Aorta (tissue), 5 donors: Measurements from ENCODE around the gene POLA1. TPM values are rescaled to one million over a fixed set of nuclear protein-coding genes. Genes with fewer than 3 reads are reported as not detected.

Experiments
- ATAC-seq: fragments of 200-7000 bp; cut with Tn5 transposase; one replicate; pipeline ENCODE4 v1.9.1; 2022; ENCODE audit warnings: moderate library complexity; ENCODE audit not compliant: low FRiP score
- DNase-seq, 2 donors: peaks; one replicate each; pipeline ENCODE4 v3.0.0-alpha.2; 2020
- H3K27ac ChIP-seq, 2 donors: one replicate each; pipeline ENCODE4 v1.5.1; 2013; ENCODE audit warnings: low read length in 2 of 2, mild to moderate bottlenecking in 2 of 2, moderate library complexity in 2 of 2, control low read depth in 1 of 2, inconsistent platforms in 1 of 2, low read depth in 1 of 2
- H3K27me3 ChIP-seq, 2 donors: one replicate each; pipeline ENCODE4 v1.6.1; 2013; ENCODE audit warnings: control low read depth in 1 of 2, low read length in 1 of 2, mild to moderate bottlenecking in 1 of 2, moderate library complexity in 1 of 2; ENCODE audit not compliant: insufficient read depth in 2 of 2, control insufficient read depth in 1 of 2
- H3K36me3 ChIP-seq, 2 donors: one replicate each; pipeline ENCODE4 v1.6.1; 2013; ENCODE audit warnings: control low read depth in 1 of 2, low read length in 1 of 2, mild to moderate bottlenecking in 1 of 2; ENCODE audit not compliant: insufficient read depth in 2 of 2, control insufficient read depth in 1 of 2
- H3K4me1 ChIP-seq, 2 donors: one replicate each; pipeline ENCODE4 v1.6.1; 2013; ENCODE audit warnings: low read length in 2 of 2, control low read depth in 1 of 2, mild to moderate bottlenecking in 1 of 2, moderate library complexity in 1 of 2; ENCODE audit not compliant: insufficient read depth in 2 of 2, control insufficient read depth in 1 of 2
- H3K4me3 ChIP-seq, 2 donors: one replicate each; pipeline ENCODE4 v1.5.1; 2013; ENCODE audit warnings: low read length in 2 of 2, control low read depth in 1 of 2, mild to moderate bottlenecking in 1 of 2
- H3K9me3 ChIP-seq: one replicate; pipeline ENCODE4 v1.6.1; 2013; ENCODE audit warnings: mild to moderate bottlenecking, low read length; ENCODE audit not compliant: control insufficient read depth
- WGBS, 2 donors: extraction: QIAGEN DNeasy Blood & Tissue Kit; methylation state at CpG; one replicate each; pipeline ENCODE4 v1.1.7; 2013; 5-methylcytosine and 5-hydroxymethylcytosine counted together
- intact Hi-C, 2 donors: fragments of 100-400 bp; cut with DNase I; formaldehyde crosslinking; loops; one replicate each; pipeline versions ENCODE4 v1.14.2 to v1.15.0; 2022
- polyA plus RNA-seq, 2 donors: library from polyadenylated mRNA; stranded (reverse); fragments of 200-250 nt; gene quantifications; one replicate each; pipeline ENCODE4 v1.2.3, GENCODE V29; 2013
- total RNA-seq, 2 donors: library from RNA; stranded (reverse); fragmentation: NEBNext Ultra II Directional; extraction: Animal tissue kit (Norgen Biotek cat#: 25700); gene quantifications; one replicate each; pipeline ENCODE4 v1.2.1, GENCODE V29; 2021
- donor health status: healthy with polysubstance abuse.
- donor health status: Bipolar disorder and iron deficiency.
- donor health status: DM: no; HTN: no; CAD: no.
- donor health status: DM: no; HTN: no; CAD: no.
- donor health status: DM: yes; HTN: yes; CAD: no.

The POLA1 gene
- total and polyA plus RNA-seq, 4 donors: 1.6 to 15.6 (median 6.7) TPM

- ATAC-seq: no peak
- Histone ChIP-seq H3K36me3 (no peaks in the 10 kb centered on the region), H3K27me3 (no peaks in the 10 kb centered on the region)
Observed at GRCh38 chrX:25005382-25006185, 311.9 kb downstream of the POLA1 start.

GRCh38 chrX:25006586-25007058 is 312.9 kb downstream of the POLA1 start:
- H3K9me3 ChIP-seq: no peaks in the 10 kb centered on the region
- 30 to 34% methylated on average over 7 of the region's 7 CpGs for WGBS, 2 donors
- H3K27ac ChIP-seq: no peak overlapping the region
- no peaks in the 10 kb centered on the region for H3K27me3 ChIP-seq
- no peak for DNase-seq
- ATAC-seq: no peak
- no peak overlapping the region for H3K4me3 ChIP-seq
- intact Hi-C loops: no loop called here
- H3K36me3 ChIP-seq: no peaks in the 10 kb centered on the region
- H3K4me1 ChIP-seq: no peaks in the 10 kb centered on the region

More at GRCh38 chrX:25005382-25006185, 311.9 kb downstream of the POLA1 start:
- DNase-seq: no peak
- H3K27ac ChIP-seq: no peak overlapping the region
- no peaks in the 10 kb centered on the region for H3K9me3 ChIP-seq
- intact Hi-C loops: no loop called here
- H3K4me3 ChIP-seq: no peak overlapping the region
- WGBS, 2 donors: 3 to 25% methylated on average over 43 to 72 of the region's 72 CpGs
- no peaks in the 10 kb centered on the region for H3K4me1 ChIP-seq

GRCh38 chrX:25007059-25008053 is 313.6 kb downstream of the POLA1 start:
- no peak overlapping the region for H3K27ac ChIP-seq
- H3K36me3 ChIP-seq: no peaks in the 10 kb centered on the region
- no peaks in the 10 kb centered on the region for H3K4me1 ChIP-seq
- 7 to 26% methylated on average over 47 to 64 of the region's 64 CpGs for WGBS, 2 donors
- ATAC-seq (no peak), DNase-seq (no peak)
- intact Hi-C loops: no loop called here
- no peak overlapping the region for H3K4me3 ChIP-seq
- no peaks in the 10 kb centered on the region for H3K27me3 ChIP-seq
- no peaks in the 10 kb centered on the region for H3K9me3 ChIP-seq

- no peaks in the 10 kb centered on the region for H3K27me3 ChIP-seq
- 57 to 66% methylated on average over 7 of the region's 7 CpGs for WGBS, 2 donors
- intact Hi-C loops: no loop called here
Observed at GRCh38 chrX:25009407-25009806, 315.7 kb downstream of the POLA1 start.

GRCh38 chrX:25010784-25011588 is 317.3 kb downstream of the POLA1 start:
- no peak for DNase-seq
- no peaks in the 10 kb centered on the region for H3K9me3 ChIP-seq
- no peaks in the 10 kb centered on the region for H3K36me3 ChIP-seq
- intact Hi-C loops: no loop called here
- 24 to 27% methylated on average over 33 of the region's 33 CpGs for WGBS, 2 donors
- no peak for ATAC-seq
- no peaks in the 10 kb centered on the region for H3K27me3 ChIP-seq
- no peak overlapping the region for H3K27ac ChIP-seq
- no peak overlapping the region for H3K4me3 ChIP-seq
- H3K4me1 ChIP-seq: no peaks in the 10 kb centered on the region

More at GRCh38 chrX:25009407-25009806, 315.7 kb downstream of the POLA1 start:
- ATAC-seq: no peak
- Histone ChIP-seq H3K4me1 (no peaks in the 10 kb centered on the region), H3K27ac (no peak overlapping the region), H3K4me3 (no peak overlapping the region), H3K9me3 (no peaks in the 10 kb centered on the region), H3K36me3 (no peaks in the 10 kb centered on the region)
- no peak for DNase-seq

- ATAC-seq (no peak), DNase-seq (no peak)
- H3K4me1 ChIP-seq: no peaks in the 10 kb centered on the region
- intact Hi-C loops: no loop called here
- H3K27me3 ChIP-seq: no peaks in the 10 kb centered on the region
- no peak overlapping the region for H3K4me3 ChIP-seq
- no peak overlapping the region for H3K27ac ChIP-seq
- WGBS, 2 donors: 17 to 24% methylated on average over 32 of the region's 32 CpGs
- no peaks in the 10 kb centered on the region for H3K9me3 ChIP-seq
- H3K36me3 ChIP-seq: no peaks in the 10 kb centered on the region
Observed at GRCh38 chrX:25011589-25012432, 318.1 kb downstream of the POLA1 start.

GRCh38 chrX:25012433-25012735 is 318.7 kb downstream of the POLA1 start:
- Histone ChIP-seq H3K27ac (no peak overlapping the region), H3K4me3 (no peak overlapping the region), H3K4me1 (no peaks in the 10 kb centered on the region), H3K27me3 (no peaks in the 10 kb centered on the region), H3K36me3 (no peaks in the 10 kb centered on the region), H3K9me3 (no peaks in the 10 kb centered on the region)
- intact Hi-C loops: no loop called here
- WGBS, 2 donors: 5 to 31% methylated on average over 19 of the region's 19 CpGs
- ATAC-seq: no peak
- DNase-seq: no peak
